Panc1 (cell line): ENCODE results near the gene PRCC.

Experiments used
- CTCF ChIP-seq: fragments of 450-650 bp; IDR thresholded peaks from 2 replicates; pipeline ENCODE4 v1.5.1; 2017; ENCODE audit warnings: mild to moderate bottlenecking
- POLR2AphosphoS5 ChIP-seq: IDR thresholded peaks from 2 replicates; pipeline ENCODE4 v1.6.1; 2012; ENCODE audit warnings: mild to moderate bottlenecking, low read depth, low read length, moderate library complexity
- SIN3A ChIP-seq: IDR thresholded peaks from 2 replicates; pipeline ENCODE4 v1.6.1; 2012; ENCODE audit warnings: low read depth, mild to moderate bottlenecking, low read length, moderate library complexity, borderline replicate concordance; ENCODE audit not compliant: insufficient read depth

DNA sequence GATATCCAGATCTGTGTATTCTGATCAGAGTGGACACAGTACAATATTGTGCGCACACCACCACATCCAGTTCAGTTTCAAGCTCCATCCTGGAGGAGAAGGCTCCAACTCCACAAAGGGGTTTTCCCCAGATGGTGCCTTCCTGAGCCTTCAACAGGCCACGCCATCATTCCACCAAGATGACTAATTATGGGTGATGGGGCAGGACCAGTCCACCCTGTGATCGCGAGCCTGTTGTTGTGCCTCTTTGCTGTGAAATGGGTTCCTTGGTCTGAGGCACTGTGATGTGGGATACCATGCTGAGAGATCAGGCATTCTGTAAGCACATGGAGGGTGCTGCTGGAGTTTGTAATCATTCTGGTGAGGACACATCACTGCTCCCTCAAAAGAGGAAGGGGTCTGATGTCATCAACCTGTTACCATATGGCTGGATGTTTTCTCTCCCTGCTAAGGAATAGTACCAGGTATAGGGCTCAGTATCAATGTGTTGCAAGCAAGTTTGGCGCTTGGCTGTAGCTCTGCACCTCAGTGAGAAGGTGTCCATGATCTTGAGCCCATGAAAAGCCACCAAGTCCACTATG lies 56.0 kb downstream of the PRCC start:
- TF ChIP-seq CTCF (no peak), POLR2AphosphoS5 (no peak), SIN3A (no peak)
